BE2C (cell line): Measurements from ENCODE around the gene CBX4.

ENCODE experiments used
- DNase-seq: peaks from one replicate; pipeline ENCODE4 v3.0.0-alpha.2; 2020
- H3K27me3 ChIP-seq: fragments of 250-450 bp; sonication (Bioruptor Pico); 2 replicates; pipeline ENCODE4 v1.5.1; 2020; ENCODE audit warnings: mild to moderate bottlenecking
- H3K36me3 ChIP-seq: fragments of 250-450 bp; sonication (Bioruptor Pico); 2 replicates; pipeline ENCODE4 v1.5.1; 2020; ENCODE audit warnings: mild to moderate bottlenecking
- H3K4me1 ChIP-seq: fragments of 250-450 bp; sonication (Bioruptor Pico); 2 replicates; pipeline ENCODE4 v1.5.1; 2020
- H3K4me3 ChIP-seq: 2 replicates; pipeline ENCODE4 v1.5.1; 2011; ENCODE audit warnings: low read depth, low read length
- H3K9me3 ChIP-seq: fragments of 250-450 bp; sonication (Bioruptor Pico); 2 replicates; pipeline ENCODE4 v1.5.1; 2020
- TF ChIP-seq, protein P1 (sequence below): IDR thresholded peaks from 2 replicates; pipeline ENCODE4 v1.5.1; 2012; ENCODE audit warnings: mild to moderate bottlenecking, low read depth, low read length

Gene CBX4

DNA sequence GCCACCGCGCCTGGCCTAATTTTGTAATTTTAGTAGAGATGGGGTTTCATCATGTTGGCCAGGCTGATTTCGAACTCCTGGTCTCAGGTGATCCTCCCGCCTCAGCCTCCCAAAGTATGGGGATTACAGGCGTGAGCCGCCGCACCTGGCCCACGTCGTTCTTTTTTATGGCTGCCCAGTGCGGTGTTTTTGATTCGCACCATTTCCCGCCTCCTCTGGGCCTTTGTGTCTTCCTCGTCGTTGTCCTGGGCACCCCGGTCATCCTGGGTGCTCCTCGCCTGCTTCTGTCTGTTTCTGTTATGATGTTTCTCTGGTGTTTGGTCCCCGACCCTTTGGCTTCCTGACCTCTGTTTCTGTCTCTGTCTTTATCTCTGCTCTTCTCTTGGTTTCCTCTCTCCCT, 15.0 kb downstream of the CBX4 start:
- H3K27me3 ChIP-seq = no peaks in the 10 kb centered on the region
- H3K4me1 ChIP-seq = peaks cover 5% of the 10 kb centered on the region
- H3K9me3 ChIP-seq = no peaks in the 10 kb centered on the region
- TF ChIP-seq, protein P1, sequence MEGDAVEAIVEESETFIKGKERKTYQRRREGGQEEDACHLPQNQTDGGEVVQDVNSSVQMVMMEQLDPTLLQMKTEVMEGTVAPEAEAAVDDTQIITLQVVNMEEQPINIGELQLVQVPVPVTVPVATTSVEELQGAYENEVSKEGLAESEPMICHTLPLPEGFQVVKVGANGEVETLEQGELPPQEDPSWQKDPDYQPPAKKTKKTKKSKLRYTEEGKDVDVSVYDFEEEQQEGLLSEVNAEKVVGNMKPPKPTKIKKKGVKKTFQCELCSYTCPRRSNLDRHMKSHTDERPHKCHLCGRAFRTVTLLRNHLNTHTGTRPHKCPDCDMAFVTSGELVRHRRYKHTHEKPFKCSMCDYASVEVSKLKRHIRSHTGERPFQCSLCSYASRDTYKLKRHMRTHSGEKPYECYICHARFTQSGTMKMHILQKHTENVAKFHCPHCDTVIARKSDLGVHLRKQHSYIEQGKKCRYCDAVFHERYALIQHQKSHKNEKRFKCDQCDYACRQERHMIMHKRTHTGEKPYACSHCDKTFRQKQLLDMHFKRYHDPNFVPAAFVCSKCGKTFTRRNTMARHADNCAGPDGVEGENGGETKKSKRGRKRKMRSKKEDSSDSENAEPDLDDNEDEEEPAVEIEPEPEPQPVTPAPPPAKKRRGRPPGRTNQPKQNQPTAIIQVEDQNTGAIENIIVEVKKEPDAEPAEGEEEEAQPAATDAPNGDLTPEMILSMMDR = no peak
- no peaks in the 10 kb centered on the region for H3K36me3 ChIP-seq
- no peak for DNase-seq
- H3K4me3 ChIP-seq = no peak overlapping the region

DNA sequence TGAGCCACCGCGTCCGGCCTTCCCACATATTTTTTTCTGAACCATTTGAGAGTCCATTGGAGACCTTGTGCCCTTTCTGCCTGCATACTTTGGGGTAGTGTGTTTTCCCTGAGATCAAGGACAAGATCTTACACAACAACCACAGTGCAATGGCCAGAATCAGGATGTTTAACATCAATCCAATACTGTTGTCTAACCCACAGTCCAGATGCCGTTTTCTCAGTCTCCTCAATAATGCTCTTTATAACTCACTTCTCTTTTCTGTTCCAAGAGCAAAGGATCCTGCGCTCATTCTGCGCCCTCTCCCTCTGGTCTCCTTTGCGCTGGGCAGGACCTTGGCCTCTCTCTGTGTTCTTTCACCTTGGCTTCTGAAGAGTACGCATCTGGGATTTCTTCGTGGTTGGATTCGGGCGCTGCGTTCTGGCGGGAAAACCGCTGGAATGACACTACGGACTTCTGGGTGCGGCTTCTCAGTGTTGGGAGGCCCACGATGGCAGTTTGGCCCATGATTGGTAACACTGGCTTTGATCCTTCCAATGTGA, 16.6 kb downstream of the CBX4 start:
- DNase-seq = no peak
- Histone ChIP-seq H3K4me1 (peaks cover 6% of the 10 kb centered on the region), H3K4me3 (no peak overlapping the region), H3K9me3 (no peaks in the 10 kb centered on the region), H3K27me3 (no peaks in the 10 kb centered on the region), H3K36me3 (no peaks in the 10 kb centered on the region)
- TF ChIP-seq, protein P1 = no peak

DNA sequence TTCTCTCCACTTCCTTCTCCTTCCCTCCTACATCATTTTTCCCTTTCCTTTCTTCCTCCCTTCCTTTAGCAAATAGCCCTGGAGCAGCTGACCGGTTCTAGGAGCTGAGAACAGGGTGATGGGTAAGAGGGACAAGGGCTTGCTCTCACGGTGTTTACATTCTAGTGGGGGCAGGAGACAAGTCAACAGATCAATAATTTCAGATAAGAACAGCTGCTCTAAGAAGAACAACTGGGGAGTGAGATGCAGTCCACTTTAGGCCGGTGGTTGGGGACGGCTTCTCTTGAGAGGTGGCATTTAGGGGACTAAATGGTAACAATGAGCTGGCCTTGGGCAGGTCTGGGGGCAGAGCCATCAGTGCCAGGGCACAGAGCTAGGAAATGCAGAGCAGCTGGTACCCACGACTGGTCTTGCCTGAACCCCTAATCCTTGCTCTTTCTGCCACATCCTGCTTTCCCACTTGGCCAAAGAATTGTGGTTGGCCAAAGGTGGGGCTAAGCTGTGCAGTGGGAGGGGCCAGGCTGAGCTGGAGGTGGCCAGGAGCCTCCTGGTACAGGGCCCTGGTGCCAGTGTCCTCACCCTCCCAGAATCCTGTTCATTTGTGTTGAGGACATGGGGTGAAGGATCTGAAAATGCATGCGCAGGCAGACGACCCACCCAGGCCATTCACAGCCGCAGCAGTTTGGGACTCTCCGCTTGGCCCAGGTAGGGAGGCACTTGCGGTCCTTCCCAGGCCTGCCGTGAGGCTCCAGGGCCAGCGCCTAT, 17.7 kb downstream of the CBX4 start:
- Histone ChIP-seq H3K36me3 (no peaks in the 10 kb centered on the region), H3K4me3 (no peak overlapping the region), H3K4me1 (peaks cover 6% of the 10 kb centered on the region), H3K9me3 (no peaks in the 10 kb centered on the region), H3K27me3 (no peaks in the 10 kb centered on the region)
- TF ChIP-seq, protein P1 = no peak
- DNase-seq = no peak

DNA sequence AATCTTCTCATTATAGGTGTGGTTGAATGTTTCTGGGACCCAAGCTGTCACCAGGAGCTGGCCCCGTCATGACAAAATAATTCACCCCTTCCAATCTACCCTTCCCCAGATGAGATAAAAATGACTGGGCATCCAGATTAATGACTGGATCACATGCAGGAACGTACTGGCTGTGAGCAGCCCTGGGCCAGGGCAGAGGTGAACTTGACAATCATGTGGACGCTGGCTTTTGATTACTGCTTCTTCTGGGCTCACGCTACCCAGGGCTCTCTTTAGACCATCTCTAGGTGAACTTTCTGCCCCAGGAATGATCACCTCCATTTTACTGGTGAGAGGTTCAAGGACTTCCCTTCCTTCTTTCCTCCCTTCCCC, 18.3 kb downstream of the CBX4 start:
- Histone ChIP-seq H3K36me3 (no peaks in the 10 kb centered on the region), H3K4me3 (no peak overlapping the region), H3K9me3 (no peaks in the 10 kb centered on the region), H3K4me1 (peaks cover 6% of the 10 kb centered on the region), H3K27me3 (no peaks in the 10 kb centered on the region)
- TF ChIP-seq, protein P1 = no peak
- DNase-seq = no peak

DNA sequence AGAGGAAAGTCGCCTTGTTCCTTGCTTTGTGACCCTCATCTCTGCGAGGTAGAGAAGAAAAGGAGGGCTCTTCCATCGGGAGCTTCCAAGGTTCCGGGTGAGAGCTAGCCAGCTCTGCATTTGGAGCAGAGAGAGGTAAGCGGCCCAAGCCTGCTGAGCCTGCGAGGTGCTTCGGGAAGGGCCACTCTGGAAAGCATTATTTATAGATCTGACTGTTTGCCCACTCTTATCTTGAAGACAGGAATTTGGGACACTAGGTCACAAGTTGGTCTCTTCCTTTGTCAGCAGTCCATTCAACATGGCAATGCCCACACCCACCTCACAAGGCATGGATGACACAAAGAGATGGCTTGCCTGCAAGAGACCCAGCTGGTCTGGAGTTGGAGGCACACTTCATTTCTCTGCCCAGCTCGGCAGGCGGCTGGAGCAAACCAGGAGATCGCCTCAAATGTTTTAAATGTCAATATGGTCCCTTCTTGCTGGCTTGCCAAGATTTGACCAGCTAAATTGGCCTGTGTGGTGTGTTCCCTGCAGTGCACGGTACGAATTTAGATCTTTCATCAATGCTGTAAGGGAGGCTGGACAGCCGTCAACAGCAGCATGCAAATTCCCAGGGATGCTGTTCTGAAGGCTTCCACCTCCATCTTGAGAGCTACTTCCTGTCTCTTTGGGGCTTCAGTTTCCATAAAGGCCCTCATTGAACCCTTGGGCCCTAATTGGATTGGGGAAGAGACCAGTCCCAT, 19.5 kb downstream of the CBX4 start:
- Histone ChIP-seq H3K4me3 (no peak overlapping the region), H3K9me3 (no peaks in the 10 kb centered on the region), H3K4me1 (peaks cover 6% of the 10 kb centered on the region), H3K36me3 (no peaks in the 10 kb centered on the region), H3K27me3 (no peaks in the 10 kb centered on the region)
- TF ChIP-seq, protein P1 = no peak
- no peak for DNase-seq

DNA sequence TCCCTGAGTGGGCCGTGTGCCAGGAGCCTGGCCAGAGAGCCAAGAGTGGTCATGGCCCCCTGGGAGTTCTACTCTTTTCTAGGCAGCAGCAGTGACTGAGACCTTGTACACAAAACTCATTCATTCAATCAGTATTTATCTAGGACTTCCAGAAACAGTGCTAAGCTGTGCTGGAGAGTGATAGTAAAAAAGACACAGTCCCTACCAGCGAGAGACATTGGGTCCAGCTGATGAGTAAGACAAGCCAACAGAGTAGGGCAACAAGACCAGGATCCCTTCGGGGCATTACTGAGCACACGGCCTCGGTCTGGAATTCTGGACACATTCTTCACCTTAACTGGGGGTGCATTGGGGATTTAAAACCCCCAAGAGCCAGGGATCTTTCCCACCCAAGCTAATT, 20.2 kb downstream of the CBX4 start:
- Histone ChIP-seq H3K4me3 (no peak overlapping the region), H3K9me3 (no peaks in the 10 kb centered on the region), H3K36me3 (no peaks in the 10 kb centered on the region), H3K4me1 (peaks cover 9% of the 10 kb centered on the region), H3K27me3 (no peaks in the 10 kb centered on the region)
- TF ChIP-seq, protein P1 = no peak
- no peak for DNase-seq
